H1 (cell line): Measurements from ENCODE around the gene TAGLN3. TPM values are rescaled to one million over a fixed set of nuclear protein-coding genes. Genes with fewer than 3 reads are reported as not detected.

Source experiments
- CTCF ChIA-PET: fragments of 300-600 bp; sonication (Branson Sonifier 250); formaldehyde crosslinking; loops from one replicate; lab custom pipeline; 2021; ENCODE audit not compliant: partially characterized antibody; lab: Charles Lee
- POLR2A ChIA-PET: fragments of 300-600 bp; sonication (Branson Sonifier 250); formaldehyde crosslinking; loops from one replicate; lab custom pipeline; 2021; ENCODE audit warnings: inconsistent platforms; ENCODE audit not compliant: partially characterized antibody; lab: Charles Lee
- DNase-seq, 2 experiments: peaks; one replicate each; pipeline versions ENCODE4 v3.0.0 to v3.0.0-alpha.2; 2010 to 2022; ENCODE audit warnings: low spot score in 2 of 2, low read depth in 1 of 2, mixed read lengths in 1 of 2
- FAIRE-seq: peaks from 2 replicates; lab custom pipeline; 2011; peaks lifted over from hg19 to GRCh38; lab: Jason Lieb, UNC
- H2AFZ ChIP-seq: 2 replicates; pipeline ENCODE4 v1.8.1; 2012; ENCODE audit warnings: low read length, inconsistent platforms
- H2AK5ac ChIP-seq: 2 replicates; pipeline ENCODE4 v1.6.1; 2013; ENCODE audit warnings: low read depth, low read length
- H2BK120ac ChIP-seq: replicated peaks from 2 replicates; pipeline ENCODE3; 2013; ENCODE audit warnings: low read depth, low read length, inconsistent platforms
- H2BK12ac ChIP-seq: 2 replicates; pipeline ENCODE4 v1.6.1; 2013; ENCODE audit warnings: low read depth, low read length
- H2BK15ac ChIP-seq: 2 replicates; pipeline ENCODE4 v1.6.1; 2013; ENCODE audit warnings: low read length
- H2BK20ac ChIP-seq: 2 replicates; pipeline ENCODE4 v1.6.1; 2013; ENCODE audit warnings: low read length
- H2BK5ac ChIP-seq: 2 replicates; pipeline ENCODE4 v1.6.1; 2013; ENCODE audit warnings: low read depth, low read length
- H3K14ac ChIP-seq: 2 replicates; pipeline ENCODE4 v1.6.1; 2013; ENCODE audit warnings: inconsistent platforms; ENCODE audit not compliant: insufficient read length
- H3K18ac ChIP-seq: 2 replicates; pipeline ENCODE4 v1.6.1; 2013; ENCODE audit warnings: low read length; ENCODE audit errors: extremely low read depth
- H3K23ac ChIP-seq: 2 replicates; pipeline ENCODE4 v1.6.1; 2013; ENCODE audit warnings: inconsistent platforms; ENCODE audit not compliant: insufficient read length
- H3K23me2 ChIP-seq: 2 replicates; pipeline ENCODE4 v1.6.1; 2013; ENCODE audit warnings: low read depth, low read length
- H3K27ac ChIP-seq: 2 replicates; pipeline ENCODE4 v1.6.1; 2011; ENCODE audit warnings: low read depth, low read length, inconsistent platforms
- H3K27me3 ChIP-seq, 4 experiments: replicated peaks in 1 of 4; 1 replicate in 1 of 4; 2 replicates in 3 of 4; pipeline versions ENCODE4 v1.6.1 to v1.8.1; 2011 to 2013; ENCODE audit warnings: low read length in 3 of 4, mild to moderate bottlenecking in 3 of 4, inconsistent platforms in 2 of 4, mixed read lengths in 2 of 4, moderate library complexity in 1 of 4; ENCODE audit not compliant: control insufficient read depth in 3 of 4, insufficient read depth in 3 of 4; ENCODE audit errors: extremely low read depth in 1 of 4
- H3K36me3 ChIP-seq, 4 experiments: 2 replicates each; pipeline versions ENCODE4 v1.6.1 to v1.8.1; 2011 to 2013; ENCODE audit warnings: mild to moderate bottlenecking in 4 of 4, low read length in 3 of 4, moderate library complexity in 2 of 4, control low read depth in 1 of 4, inconsistent platforms in 1 of 4; ENCODE audit not compliant: insufficient read depth in 4 of 4, control insufficient read depth in 2 of 4
- H3K4ac ChIP-seq: replicated peaks from 2 replicates; pipeline ENCODE3; 2013; ENCODE audit warnings: low read length, low read depth, mixed read lengths, inconsistent platforms; ENCODE audit not compliant: insufficient read length
- H3K4me1 ChIP-seq, 4 experiments: replicated peaks in 1 of 4; 1 replicate in 1 of 4; 2 replicates in 3 of 4; pipeline versions ENCODE4 v1.6.1 to v1.8.1; 2011 to 2013; ENCODE audit warnings: low read length in 3 of 4, inconsistent platforms in 2 of 4, mixed read lengths in 1 of 4; ENCODE audit not compliant: insufficient read depth in 4 of 4, control insufficient read depth in 3 of 4
- H3K4me2 ChIP-seq, 2 experiments: 2 replicates each; pipeline versions ENCODE4 v1.6.1 to v1.8.1; 2011 to 2013; ENCODE audit warnings: low read depth in 2 of 2, low read length in 2 of 2, control low read depth in 1 of 2, inconsistent platforms in 1 of 2, mild to moderate bottlenecking in 1 of 2; ENCODE audit not compliant: insufficient read depth in 1 of 2
- H3K4me3 ChIP-seq, 4 experiments: fragments of 200-600, 300-600 bp in 1 of 4; sonication (generic), shearing (Covaris generic), sonication (Bioruptor Twin) in 1 of 4; 2 replicates each; pipeline versions ENCODE4 v1.5.1 to v1.8.1; 2011 to 2016; ENCODE audit warnings: low read length in 4 of 4, low read depth in 3 of 4, control low read depth in 2 of 4, inconsistent platforms in 2 of 4, mild to moderate bottlenecking in 2 of 4, mixed read lengths in 1 of 4, moderate library complexity in 1 of 4; ENCODE audit not compliant: insufficient read depth in 2 of 4; ENCODE audit errors: extremely low read depth in 1 of 4
- H3K56ac ChIP-seq: replicated peaks from 2 replicates; pipeline ENCODE3; 2013; ENCODE audit warnings: low read depth, mild to moderate bottlenecking, mixed read lengths, low read length, inconsistent platforms; ENCODE audit not compliant: insufficient read length
- H3K79me1 ChIP-seq: 2 replicates; pipeline ENCODE4 v1.6.1; 2013; ENCODE audit warnings: low read depth, low read length, control low read depth
- H3K79me2 ChIP-seq, 2 experiments: 2 replicates each; pipeline versions ENCODE4 v1.6.1 to v1.8.1; 2012 to 2013; ENCODE audit warnings: low read length in 2 of 2, mild to moderate bottlenecking in 2 of 2, inconsistent platforms in 1 of 2; ENCODE audit not compliant: insufficient read depth in 2 of 2, control insufficient read depth in 1 of 2
- H3K9ac ChIP-seq, 4 experiments: replicated peaks in 1 of 4; 1 replicate in 1 of 4; 2 replicates in 3 of 4; pipeline versions ENCODE4 v1.6.1 to v1.8.1; 2011 to 2013; ENCODE audit warnings: low read depth in 3 of 4, low read length in 3 of 4, control low read depth in 2 of 4, mild to moderate bottlenecking in 2 of 4, moderate library complexity in 2 of 4, inconsistent platforms in 1 of 4; ENCODE audit errors: extremely low read depth in 1 of 4
- H3K9me3 ChIP-seq, 2 experiments: 2 replicates each; pipeline versions ENCODE4 v1.6.1 to v1.8.1; 2012 to 2013; ENCODE audit warnings: mild to moderate bottlenecking in 2 of 2, moderate library complexity in 2 of 2, control low read depth in 1 of 2, inconsistent platforms in 1 of 2, low read depth in 1 of 2, low read length in 1 of 2, mixed read lengths in 1 of 2; ENCODE audit not compliant: insufficient read depth in 2 of 2
- H4K20me1 ChIP-seq, 2 experiments: replicated peaks in 1 of 2; 2 replicates each; pipeline versions ENCODE3 to v1.8.1; 2011 to 2013; ENCODE audit warnings: inconsistent platforms in 2 of 2, low read length in 2 of 2, mild to moderate bottlenecking in 1 of 2; ENCODE audit not compliant: insufficient read depth in 2 of 2, control insufficient read depth in 1 of 2
- H4K5ac ChIP-seq: 2 replicates; pipeline ENCODE4 v1.6.1; 2013; ENCODE audit warnings: low read length, low read depth, mixed read lengths, inconsistent platforms; ENCODE audit not compliant: insufficient read length
- H4K8ac ChIP-seq: 2 replicates; pipeline ENCODE4 v1.8.0; 2013; ENCODE audit warnings: mild to moderate bottlenecking, moderate library complexity, low read length, inconsistent platforms; ENCODE audit not compliant: insufficient read depth; ENCODE audit errors: extremely low read depth
- H4K91ac ChIP-seq: replicated peaks from 2 replicates; pipeline ENCODE3; 2013; ENCODE audit warnings: low read length, mixed read lengths, inconsistent platforms; ENCODE audit not compliant: insufficient read length
- CBX8 ChIP-seq: fragments of 300-800, 300-1000 bp; sonication (generic); IDR thresholded peaks from 2 replicates; pipeline ENCODE4 v1.7.1; 2016; ENCODE audit warnings: low read depth, low read length, borderline replicate concordance
- CREB1 ChIP-seq: IDR thresholded peaks from 2 replicates; pipeline ENCODE4 v1.6.1; 2012; ENCODE audit warnings: inconsistent platforms
- E2F6 ChIP-seq: IDR thresholded peaks from 2 replicates; pipeline ENCODE4 v1.6.1; 2012; ENCODE audit warnings: inconsistent platforms
- EZH2 ChIP-seq: fragments of 200-600 bp; sonication (generic); IDR thresholded peaks from 2 replicates; pipeline ENCODE4 v1.7.1; 2012; ENCODE audit warnings: low read depth, mild to moderate bottlenecking, moderate library complexity, low read length, inconsistent platforms; ENCODE audit not compliant: severe bottlenecking
- HDAC6 ChIP-seq: IDR thresholded peaks from one replicate; pipeline ENCODE4 v1.7.1; 2012; ENCODE audit warnings: low read depth, mild to moderate bottlenecking, inconsistent platforms, low read length, moderate library complexity
- JUND ChIP-seq: IDR thresholded peaks from 2 replicates; pipeline ENCODE4 v1.6.1; 2011; ENCODE audit warnings: mild to moderate bottlenecking, improper control_type of control experiment, low read length
- POLR2A ChIP-seq, 2 experiments: IDR thresholded peaks; 1 replicate in 1 of 2; 2 replicates in 1 of 2; pipeline ENCODE4 v1.6.1; 2011; ENCODE audit warnings: low read depth in 2 of 2, low read length in 2 of 2, mild to moderate bottlenecking in 2 of 2; ENCODE audit errors: control extremely low read depth in 1 of 2
- POLR2AphosphoS5 ChIP-seq: IDR thresholded peaks from 2 replicates; pipeline ENCODE4 v1.6.1; 2011; ENCODE audit warnings: low read depth, low read length
- SP4 ChIP-seq: IDR thresholded peaks from 2 replicates; pipeline ENCODE4 v1.6.1; 2012; ENCODE audit warnings: low read length, inconsistent platforms
- TAF1 ChIP-seq: IDR thresholded peaks from 2 replicates; pipeline ENCODE4 v1.6.1; 2011; ENCODE audit warnings: mild to moderate bottlenecking, low read depth, low read length
- TAF7 ChIP-seq: optimal IDR thresholded peaks from 2 replicates; pipeline ENCODE3; 2011; ENCODE audit warnings: low read depth, mild to moderate bottlenecking, inconsistent platforms, low read length, moderate library complexity, borderline replicate concordance
- TCF12 ChIP-seq: IDR thresholded peaks from 2 replicates; pipeline ENCODE4 v1.6.1; 2011; ENCODE audit warnings: low read depth, mild to moderate bottlenecking, low read length
- YY1 ChIP-seq: IDR thresholded peaks from 2 replicates; pipeline ENCODE4 v1.6.1; 2011; ENCODE audit warnings: low read depth, mild to moderate bottlenecking, low read length
- WGBS, 2 experiments: shearing (Covaris generic) in 1 of 2; methylation state at CpG; one replicate each; pipeline versions ENCODE4 v1.1.6 to v1.1.7; 2013 to 2015; ENCODE audit warnings: low lambda C conversion rate in 2 of 2, mixed read lengths in 2 of 2, inconsistent platforms in 1 of 2, low coverage in 1 of 2, missing lambda C conversion rate in 1 of 2; ENCODE audit not compliant: insufficient replicate concordance in 2 of 2, insufficient coverage in 1 of 2, insufficient read length in 1 of 2; ENCODE audit errors: extremely low coverage in 1 of 2, missing lambda C conversion rate in 1 of 2; 5-methylcytosine and 5-hydroxymethylcytosine counted together
- polyA plus RNA-seq, 7 experiments: library from polyadenylated mRNA; depleted of rRNA in 3 of 7; stranded (reverse) in 5 of 7; unstranded in 2 of 7; fragments of >200 nt in 5 of 7; fragments of 200-250 nt in 2 of 7; gene quantifications; 1 replicate in 5 of 7; 2 replicates in 1 of 7; 4 replicates in 1 of 7; pipeline versions ENCODE4 v1.2.1 to v1.2.3, GENCODE V29; 2011 to 2013; ENCODE audit warnings: missing spikeins in 2 of 7, mixed read lengths in 2 of 7
- total RNA-seq: library from RNA; stranded (reverse); fragmentation: NEBNext Ultra II Directional; extraction: Animal tissue kit (Norgen Biotek cat#: 25700); gene quantifications from 2 replicates; pipeline ENCODE4 v1.2.1, GENCODE V29; 2021

Gene TAGLN3
- total and polyA plus RNA-seq, 2 of the 8 experiments (the other 6 are each of a cell fraction or from before 2014, with no cell fraction given): 6.3 to 7.5 TPM

GRCh38 chr3:112032098-112032731, 33.5 kb downstream of the TAGLN3 start:
- H2BK120ac ChIP-seq: no peak overlapping the region
- FAIRE-seq: no peak
- H3K27ac ChIP-seq: no peak overlapping the region
- no peaks in the 10 kb centered on the region for H3K23me2 ChIP-seq
- no peak overlapping the region for H4K5ac ChIP-seq
- H3K4me1 ChIP-seq: no peaks in the 10 kb centered on the region
- POLR2A ChIA-PET: no interaction called here
- H3K79me2 ChIP-seq: no peaks in the 10 kb centered on the region
- no peaks in the 10 kb centered on the region for H4K20me1 ChIP-seq
- H3K4me2 ChIP-seq: no peak overlapping the region
- H2BK12ac ChIP-seq: no peak overlapping the region
- no peak overlapping the region for H3K4ac ChIP-seq
- H4K8ac ChIP-seq: no peak overlapping the region
- no peak overlapping the region for H2BK15ac ChIP-seq
- H2BK5ac ChIP-seq: no peak overlapping the region
- peaks cover 7 to 23% of the 10 kb centered on the region in 2 experiments for H3K9me3 ChIP-seq
- no peak overlapping the region for H3K9ac ChIP-seq
- no peak overlapping the region for H2AFZ ChIP-seq
- H3K56ac ChIP-seq: no peak overlapping the region
- H3K4me3 ChIP-seq: no peak overlapping the region
- no peak overlapping the region for H3K14ac ChIP-seq
- H3K27me3 ChIP-seq: no peaks in the 10 kb centered on the region
- no peak for TF ChIP-seq TAF1
- TF ChIP-seq CBX8: no peak
- no peak for TF ChIP-seq POLR2AphosphoS5
- no peak for TF ChIP-seq TCF12
- TF ChIP-seq JUND: no peak
- no peak for TF ChIP-seq TAF7
- no peak for TF ChIP-seq CREB1
- no peak for TF ChIP-seq SP4
- no peak for TF ChIP-seq E2F6
- TF ChIP-seq HDAC6: no peak
- no peak for TF ChIP-seq YY1
- no peak for TF ChIP-seq POLR2A (IDR thresholded peaks at IDR 0.05; ENCODE audit: control extremely low read depth in 1 of 2, low read depth in 2 of 2, low read length in 2 of 2)
- TF ChIP-seq EZH2: no peak
- TF ChIP-seq, all 59 proteins: peak for 0
- Histone ChIP-seq H3K79me1 (no peaks in the 10 kb centered on the region), H2BK20ac (no peak overlapping the region), H3K23ac (no peak overlapping the region), H3K18ac (no peak overlapping the region), H2AK5ac (no peak overlapping the region), H4K91ac (no peak overlapping the region), H3K36me3 (peaks cover 0 to 3% (median 0%) of the 10 kb centered on the region in 4 experiments; a peak in 1 of 8 replicates)
- CTCF ChIA-PET: interaction anchor here (0.7 to 5.5 kb wide), 5 partner anchors 10 to 318 kb away, joined by 3 to 40 read pairs (median 4); no protein-coding TSS in a partner anchor
- WGBS, 2 experiments: 85% methylated on average over 5 of the region's 5 CpGs; no CpG with 5 or more reads in 1 of the 2 experiments
- no peak for DNase-seq
